Fibroblast of skin of back (primary cell): ENCODE results near the gene SFTPA2.
"Not testable (repeated sequence)": the region's sequence is repeated elsewhere in the genome, so short reads cannot be mapped to it uniquely, and the experiment has no call there.

ENCODE experiments used
- DNase-seq: peaks from one replicate; pipeline ENCODE4 v3.0.0-alpha.2; 2013

Gene SFTPA2

GRCh38 chr10:79556961-79557360 lies 3.2 kb downstream of the SFTPA2 start:
- not testable (repeated sequence) for DNase-seq

GRCh38 chr10:79555354-79556309 lies 4.6 kb downstream of the SFTPA2 start:
- DNase-seq, result no peak

GRCh38 chr10:79552143-79552542 lies 8.1 kb downstream of the SFTPA2 start:
- no peak for DNase-seq

- no peak for DNase-seq
These were observed 12.2 kb downstream of the SFTPA2 start for GRCh38 chr10:79547973-79548372.

- DNase-seq, result not testable (repeated sequence)
These were observed 13.1 kb downstream of the SFTPA2 start for GRCh38 chr10:79547128-79547527.

GRCh38 chr10:79544926-79545659 lies 15.1 kb downstream of the SFTPA2 start:
- not testable (repeated sequence) for DNase-seq

GRCh38 chr10:79544408-79544807 lies 15.8 kb downstream of the SFTPA2 start:
- not testable (repeated sequence) for DNase-seq

GRCh38 chr10:79542626-79543025 lies 17.6 kb downstream of the SFTPA2 start:
- DNase-seq, result no peak

GRCh38 chr10:79540930-79541329 lies 19.3 kb downstream of the SFTPA2 start:
- DNase-seq, result peak; percentile 25

- not testable (repeated sequence) for DNase-seq
These were observed 21.9 kb downstream of the SFTPA2 start for GRCh38 chr10:79538311-79538710.

- DNase-seq, result not testable (repeated sequence)
These were observed 26.4 kb downstream of the SFTPA2 start for GRCh38 chr10:79533903-79534175.

GRCh38 chr10:79533142-79533902 lies 26.9 kb downstream of the SFTPA2 start:
- DNase-seq, result peak; percentile 66

- DNase-seq, result not testable (repeated sequence)
These were observed 31.9 kb downstream of the SFTPA2 start for GRCh38 chr10:79528261-79528660.

- not testable (repeated sequence) for DNase-seq
These were observed 35.0 kb downstream of the SFTPA2 start for GRCh38 chr10:79525049-79525710.

GRCh38 chr10:79523157-79523853 lies 36.9 kb downstream of the SFTPA2 start:
- not testable (repeated sequence) for DNase-seq

GRCh38 chr10:79522464-79522863 lies 37.7 kb downstream of the SFTPA2 start:
- DNase-seq, result not testable (repeated sequence)

- not testable (repeated sequence) for DNase-seq
These were observed 38.5 kb downstream of the SFTPA2 start for GRCh38 chr10:79521751-79522150.

- not testable (repeated sequence) for DNase-seq
These were observed 42.6 kb downstream of the SFTPA2 start for GRCh38 chr10:79517567-79517966.

- DNase-seq, result not testable (repeated sequence)
These were observed 43.5 kb downstream of the SFTPA2 start for GRCh38 chr10:79516532-79517205.

- DNase-seq, result not testable (repeated sequence)
These were observed 48.2 kb downstream of the SFTPA2 start, which contains the start of gene EIF5AL1 for GRCh38 chr10:79511891-79512583. EIF5AL1 (plus strand) TSS chr10:79512533; CDS start chr10:79512650, 117 bp downstream.
